GM18507 (cell line): ENCODE results near the gene PRPF8.
"Not testable (repeated sequence)": the region's sequence is repeated elsewhere in the genome, so short reads cannot be mapped to it uniquely, and the experiment has no call there.

Experiments used
- DNase-seq: peaks from one replicate; pipeline ENCODE4 v3.0.0; 2011; ENCODE audit warnings: low read depth; ENCODE audit not compliant: insufficient read length; ENCODE audit errors: extremely low spot score
- FAIRE-seq: peaks from 2 replicates; lab custom pipeline; 2011; peaks lifted over from hg19 to GRCh38; lab: Jason Lieb, UNC

Gene PRPF8

DNA sequence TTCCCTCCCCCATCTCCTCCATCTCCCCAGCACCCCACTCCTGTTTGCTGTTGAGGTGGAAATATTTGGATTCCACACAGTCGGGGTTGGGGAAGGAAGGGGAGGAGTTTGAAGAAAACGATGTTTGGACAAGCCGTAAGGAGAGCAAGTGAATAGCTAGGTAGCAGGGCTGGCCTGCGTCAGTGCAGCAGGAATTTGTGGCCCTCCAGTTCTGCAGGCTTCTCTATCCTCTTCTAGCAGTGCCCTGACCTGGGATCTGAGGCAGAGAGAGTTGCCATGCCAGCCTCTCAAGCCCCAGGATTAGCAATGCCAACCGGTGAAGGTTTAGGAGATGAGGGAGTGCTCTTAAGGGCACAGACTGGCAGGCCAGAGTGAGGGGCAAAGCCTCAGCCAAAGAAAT, 13.0 kb upstream of the PRPF8 start:
- FAIRE-seq (no peak), DNase-seq (no peak)

DNA sequence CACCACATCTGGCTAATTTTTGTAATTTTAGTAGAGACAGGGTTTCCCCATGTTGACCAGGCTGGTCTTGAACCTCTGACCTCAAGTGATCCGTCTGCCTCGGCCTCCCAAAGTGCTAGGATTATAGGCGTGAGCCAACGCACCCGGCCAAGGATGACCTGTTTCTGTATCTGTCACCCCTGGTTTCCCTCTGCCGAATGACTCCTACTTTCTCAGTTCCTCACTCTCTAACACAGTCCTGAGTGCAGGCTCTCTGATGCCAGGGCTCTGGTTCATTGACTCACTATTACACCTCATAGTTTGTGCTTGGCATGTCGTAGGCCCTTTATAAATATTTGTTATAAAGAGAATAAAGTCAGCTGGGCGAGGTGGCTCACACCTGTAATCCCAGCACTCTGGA, 10.7 kb upstream of the PRPF8 start:
- FAIRE-seq, result peak; percentile 64
- no peak for DNase-seq

GRCh38 chr17:1693339-1693738, 8.7 kb upstream of the PRPF8 start:
- FAIRE-seq, result no peak
- no peak for DNase-seq

GRCh38 chr17:1690544-1691221, 6.0 kb upstream of the PRPF8 start:
- no peak for FAIRE-seq
- no peak for DNase-seq

- not testable (repeated sequence) for DNase-seq, FAIRE-seq
These were observed 3.7 kb upstream of the PRPF8 start for GRCh38 chr17:1688405-1688804.

GRCh38 chr17:1686086-1686485, 1.4 kb upstream of the PRPF8 start:
- DNase-seq (no peak), FAIRE-seq (no peak)

GRCh38 chr17:1683459-1683858, 1.2 kb downstream of the PRPF8 start:
- no peak for FAIRE-seq
- DNase-seq, result no peak

DNA sequence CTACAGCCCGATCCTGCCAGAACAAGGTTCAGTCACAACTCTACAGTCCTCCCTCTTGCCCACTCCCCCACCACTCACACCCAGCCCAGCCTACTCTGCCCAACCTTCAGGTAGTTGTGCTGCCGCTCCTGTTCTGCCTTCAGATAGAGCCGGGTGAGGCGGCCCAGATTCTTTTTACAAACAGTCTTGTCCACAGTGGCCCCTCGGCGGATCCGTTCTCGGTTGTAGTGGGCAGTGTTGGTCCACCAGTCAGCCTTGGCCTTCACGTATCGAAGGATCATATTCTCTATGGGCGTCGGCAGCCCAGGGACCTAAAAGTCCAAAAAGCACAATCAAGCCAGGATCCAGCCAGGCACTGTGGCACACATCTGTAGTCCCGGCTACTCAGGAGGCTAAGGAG, 8.3 kb downstream of the PRPF8 start:
- FAIRE-seq (no peak), DNase-seq (no peak)

DNA sequence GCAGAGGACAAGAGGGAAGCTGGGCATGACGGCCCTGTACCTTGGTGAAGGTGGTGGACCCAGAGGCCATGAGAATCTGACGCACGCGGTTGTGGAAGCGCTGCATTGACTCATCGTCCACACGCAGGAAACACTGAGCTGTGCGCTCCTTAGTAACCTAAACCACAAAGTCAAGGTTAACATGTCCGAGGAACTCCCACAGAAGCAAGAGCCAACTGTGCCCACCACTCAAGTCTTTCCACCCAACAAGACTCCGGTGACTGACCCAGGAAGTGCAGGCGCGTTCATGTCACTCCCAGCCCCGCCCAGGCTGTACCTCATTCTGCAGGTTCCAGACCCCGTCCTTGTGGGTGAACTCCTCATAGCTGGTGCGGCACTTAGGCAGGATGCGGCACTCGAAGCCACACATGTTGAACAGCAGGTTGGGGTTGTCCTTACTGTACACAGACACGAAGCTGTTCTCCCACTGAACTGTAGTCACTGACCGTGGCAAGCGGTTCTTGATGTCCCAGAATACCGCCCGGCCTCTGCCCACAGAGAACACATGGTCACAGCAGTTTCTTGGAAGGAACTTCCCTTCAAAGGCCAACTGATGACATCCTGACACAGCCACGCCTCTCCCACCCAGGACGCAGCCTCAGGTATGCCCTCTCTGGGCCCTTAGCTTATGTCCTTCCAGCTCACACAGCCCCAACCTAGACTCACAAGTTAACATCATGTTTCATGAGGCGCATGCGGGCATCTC, 11.5 kb downstream of the PRPF8 start:
- DNase-seq, result no peak
- no peak for FAIRE-seq

GRCh38 chr17:1663934-1664333, 20.7 kb downstream of the PRPF8 start:
- FAIRE-seq, DNase-seq: not testable (repeated sequence)

- no peak for DNase-seq
- FAIRE-seq, result no peak
These were observed 23.6 kb downstream of the PRPF8 start for GRCh38 chr17:1661045-1661444.

DNA sequence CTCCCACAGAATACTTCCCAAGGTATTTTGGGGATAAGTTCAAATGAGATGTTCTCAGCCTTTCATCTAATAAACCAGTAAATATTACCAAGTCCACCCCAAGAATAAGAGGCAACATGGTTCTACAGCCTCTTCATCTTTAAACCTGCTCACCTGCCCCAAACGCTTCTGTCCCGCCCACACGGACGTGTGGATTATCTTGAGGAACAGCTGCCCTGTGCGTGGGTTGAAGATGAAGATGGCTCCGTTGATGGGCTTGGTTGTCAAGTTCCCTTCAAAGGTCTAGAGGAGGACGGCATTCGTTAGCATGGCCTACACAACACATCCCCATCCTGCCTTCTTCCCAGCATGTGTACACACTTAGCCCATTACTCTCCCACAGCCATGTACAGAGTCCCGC, 26.6 kb downstream of the PRPF8 start:
- no peak for FAIRE-seq
- DNase-seq, result no peak

GRCh38 chr17:1653735-1654134, 30.9 kb downstream of the PRPF8 start:
- FAIRE-seq (no peak), DNase-seq (no peak)

DNA sequence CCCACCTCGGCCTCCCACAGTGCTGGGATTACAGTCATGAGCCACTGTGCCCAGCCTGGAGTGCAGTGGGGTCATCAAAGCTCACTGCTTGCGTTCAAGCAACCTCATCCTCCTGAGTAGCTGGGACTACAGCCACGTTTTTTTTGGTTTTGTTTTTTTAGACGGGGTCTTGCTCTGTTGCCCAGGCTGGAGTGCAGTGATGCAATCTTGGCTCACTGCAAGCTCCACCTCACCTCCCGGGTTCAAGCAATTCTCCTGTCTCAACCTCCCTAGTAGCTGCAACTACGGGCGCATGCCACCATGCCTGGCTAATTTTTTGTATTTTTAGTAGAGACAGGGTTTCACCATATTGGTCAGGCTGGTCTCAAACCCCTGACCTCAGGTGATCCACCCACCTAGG, 31.9 kb downstream of the PRPF8 start:
- not testable (repeated sequence) for DNase-seq, FAIRE-seq

DNA sequence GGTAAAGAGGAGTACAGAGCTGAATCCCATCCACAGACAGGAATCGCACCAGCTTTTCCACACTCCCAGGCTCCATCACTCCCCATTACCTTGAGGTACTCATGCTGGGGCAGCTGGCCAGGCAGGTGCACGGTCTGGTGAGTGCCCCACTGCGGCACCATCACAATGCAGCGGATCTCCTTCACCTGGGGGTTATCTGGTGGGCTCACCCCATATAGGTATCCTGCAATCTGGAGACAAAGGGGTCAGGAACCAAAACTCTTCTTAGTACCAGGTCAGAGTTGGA, 33.2 kb downstream of the PRPF8 start:
- DNase-seq (no peak), FAIRE-seq (no peak)

DNA sequence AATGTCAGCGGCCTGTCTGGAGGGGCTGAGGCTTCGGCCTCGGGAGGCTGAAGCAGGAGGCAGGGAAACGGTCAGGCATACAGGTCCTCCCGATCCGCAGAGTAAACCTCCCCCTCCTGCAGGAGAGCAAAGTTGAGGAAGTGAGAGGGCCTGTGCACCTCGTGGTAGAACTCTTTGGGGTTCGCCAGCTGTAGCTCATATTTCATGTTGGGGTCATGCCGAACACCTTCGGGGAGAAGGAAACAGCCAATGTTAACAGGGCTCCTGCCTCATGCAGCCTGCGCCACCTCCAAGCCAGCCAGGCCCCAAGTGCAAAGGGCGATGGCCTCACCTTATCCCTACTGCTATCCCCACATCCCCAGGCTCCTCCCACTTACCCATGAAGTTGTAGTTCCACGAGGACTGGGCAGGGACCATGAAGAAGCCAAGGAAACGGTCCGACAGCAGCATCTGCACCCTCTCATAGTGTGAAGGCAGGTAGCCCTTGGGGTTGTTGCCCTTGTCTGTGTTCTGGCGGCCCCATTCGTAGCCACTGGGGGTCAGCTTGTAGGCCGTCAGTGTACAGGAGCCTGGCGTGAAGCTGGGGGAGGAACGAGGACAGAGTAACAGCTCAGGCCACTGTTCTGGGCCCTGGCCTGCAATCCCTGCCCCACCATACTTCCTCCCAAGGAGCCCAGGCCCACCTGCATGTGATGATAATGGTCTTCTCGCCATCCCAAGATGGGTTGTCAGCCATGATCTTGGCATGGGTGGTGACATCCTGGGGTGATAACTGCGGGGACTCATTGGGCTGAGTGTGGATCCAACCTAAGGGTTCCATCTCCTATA, 33.7 kb downstream of the PRPF8 start:
- no peak for FAIRE-seq
- DNase-seq, result no peak

DNA sequence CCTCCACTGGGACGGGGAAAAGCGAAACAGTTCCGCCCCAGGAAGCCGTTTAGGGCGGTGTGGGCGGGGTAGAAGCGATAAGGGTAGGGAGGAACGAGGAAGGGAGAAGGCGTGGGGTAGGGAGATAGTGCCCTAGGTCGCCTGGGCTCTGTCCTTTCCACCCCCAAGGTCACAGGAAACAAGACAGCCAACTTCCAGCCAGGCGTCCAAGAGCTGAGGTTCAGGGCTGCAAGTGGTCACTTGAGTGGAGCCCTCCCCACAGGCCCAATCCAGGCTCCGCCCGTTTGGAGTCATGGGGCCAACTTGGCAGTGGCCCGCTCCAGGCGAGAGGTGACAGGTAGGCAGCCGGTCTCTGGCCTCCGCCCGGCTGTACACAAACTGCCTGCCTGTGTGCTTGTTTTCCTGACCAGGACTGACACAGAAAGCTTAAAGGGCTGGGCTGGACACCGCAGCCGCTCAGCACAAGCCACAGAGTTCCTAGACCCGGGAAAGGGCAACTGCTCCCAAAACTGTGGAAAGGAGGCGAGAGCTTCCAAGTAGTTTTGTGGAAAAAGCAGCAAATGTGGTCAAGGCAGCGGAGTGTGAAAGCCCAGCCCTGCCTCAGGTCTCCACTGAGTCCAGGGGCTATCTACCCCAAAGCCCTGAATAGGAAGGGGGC, 34.7 kb downstream of the PRPF8 start, which contains the start of gene RILP:
Gene RILP (minus strand): TSS at position 23 of the 658 bp plus-strand sequence. CDS start 62 bp downstream, outside the sequence.
- FAIRE-seq, result no peak
- DNase-seq, result no peak

DNA sequence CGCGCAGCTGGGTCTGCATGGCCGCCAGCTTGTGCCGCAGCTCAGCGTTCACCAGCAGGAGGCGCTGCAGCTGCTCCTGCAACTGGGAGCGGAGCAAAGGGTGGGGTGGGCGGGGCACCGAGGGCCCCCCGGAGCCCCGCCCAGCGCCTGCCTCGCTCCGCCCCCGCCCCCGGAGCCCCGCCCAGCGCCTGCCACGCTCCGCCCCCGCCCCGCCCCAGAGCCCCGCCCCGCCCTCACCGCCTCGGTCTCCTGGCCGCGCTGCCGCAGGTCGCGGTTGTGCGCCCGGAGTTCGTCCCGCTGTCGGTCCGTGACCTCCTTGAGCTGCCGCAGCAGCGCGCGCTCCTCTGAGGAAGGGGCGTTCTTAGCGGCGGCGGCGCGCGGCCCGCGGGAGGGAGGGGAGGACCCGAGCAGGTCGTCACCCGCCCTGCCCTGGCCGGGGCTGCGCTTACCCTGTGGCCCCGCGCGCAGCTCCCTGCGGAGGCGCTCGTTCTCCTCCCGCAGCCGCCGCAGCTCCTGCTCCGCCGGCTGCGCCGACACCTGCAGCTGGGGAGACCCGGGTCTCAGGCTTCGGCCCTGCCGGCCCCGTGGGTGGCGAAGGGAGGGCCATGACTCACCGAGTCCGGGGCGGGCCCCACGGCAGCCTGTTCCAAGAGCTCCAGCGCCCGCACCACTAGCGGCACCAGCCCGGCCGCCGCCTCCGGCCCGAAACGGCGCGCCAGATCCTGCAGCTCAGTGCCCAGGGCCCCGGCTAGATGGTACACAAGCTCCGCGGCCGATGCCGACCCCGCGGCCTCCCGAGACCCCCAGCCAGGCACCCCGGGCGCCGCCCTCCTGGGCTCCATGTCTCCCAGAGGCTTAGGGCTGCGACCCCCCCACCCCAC, 35.5 kb downstream of the PRPF8 start:
- DNase-seq, result peak; percentile 92
- FAIRE-seq, result peak; percentile 89
